Choroid plexus epithelial cell (primary cell): ENCODE measurements around the gene BARD1.

Source experiments
- DNase-seq: peaks from one replicate; pipeline ENCODE4 v3.0.0-alpha.2; 2010; ENCODE audit warnings: low read depth
- H3K4me3 ChIP-seq: 2 replicates; pipeline ENCODE4 v1.5.1; 2011; ENCODE audit warnings: low read depth, mild to moderate bottlenecking, control low read depth, low read length, moderate library complexity
- TF ChIP-seq, protein P1 (sequence below): conservative IDR thresholded peaks from 2 replicates; pipeline ENCODE4 v1.5.1; 2011; ENCODE audit warnings: low read depth, mild to moderate bottlenecking, control low read depth, inconsistent platforms, low read length, moderate library complexity

Gene BARD1

DNA sequence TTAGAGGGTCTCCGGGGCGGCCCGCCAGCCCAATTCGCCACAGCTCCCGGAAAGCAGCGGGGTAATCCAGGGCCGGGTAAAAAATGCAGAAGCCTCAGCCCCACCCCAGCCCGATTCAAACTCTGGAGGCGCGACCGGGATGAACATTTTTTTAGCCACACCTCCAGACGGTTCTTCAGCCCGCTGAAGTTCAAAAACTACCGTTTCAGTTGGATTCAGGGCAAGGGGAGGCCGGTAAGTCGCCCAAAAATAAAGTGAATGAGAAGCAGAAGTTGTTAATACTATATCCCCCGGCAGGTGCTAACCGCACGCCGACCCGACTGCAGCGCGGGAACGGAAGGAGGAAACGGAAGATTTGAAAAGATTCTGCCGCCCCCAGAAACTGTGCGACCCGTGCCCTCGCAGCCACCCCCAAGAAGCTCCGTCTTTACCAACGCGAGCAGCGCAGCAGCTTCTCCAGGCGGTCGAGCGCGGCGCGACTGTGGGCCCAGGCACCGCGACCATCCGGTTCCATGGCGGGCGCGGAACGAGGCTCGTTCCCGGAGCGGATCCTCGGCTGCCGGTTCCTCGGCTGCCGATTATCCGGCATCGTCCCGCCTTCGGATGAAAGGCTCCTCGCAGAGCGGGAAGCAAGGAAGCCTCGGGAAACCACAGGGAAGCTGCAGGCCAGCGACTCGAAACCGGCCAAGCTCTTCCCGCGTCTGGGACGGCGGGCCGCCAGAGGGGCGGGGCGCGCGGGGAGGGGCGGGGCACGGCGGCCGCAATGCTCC is at the start of gene BARD1:
BARD1 (minus strand) TSS at position 703 of the 770 bp plus-strand sequence; CDS start at position 589, 114 bp downstream.
- peak within 1 kb of the TSS; percentile 88 for H3K4me3 ChIP-seq
- TF ChIP-seq, protein P1, sequence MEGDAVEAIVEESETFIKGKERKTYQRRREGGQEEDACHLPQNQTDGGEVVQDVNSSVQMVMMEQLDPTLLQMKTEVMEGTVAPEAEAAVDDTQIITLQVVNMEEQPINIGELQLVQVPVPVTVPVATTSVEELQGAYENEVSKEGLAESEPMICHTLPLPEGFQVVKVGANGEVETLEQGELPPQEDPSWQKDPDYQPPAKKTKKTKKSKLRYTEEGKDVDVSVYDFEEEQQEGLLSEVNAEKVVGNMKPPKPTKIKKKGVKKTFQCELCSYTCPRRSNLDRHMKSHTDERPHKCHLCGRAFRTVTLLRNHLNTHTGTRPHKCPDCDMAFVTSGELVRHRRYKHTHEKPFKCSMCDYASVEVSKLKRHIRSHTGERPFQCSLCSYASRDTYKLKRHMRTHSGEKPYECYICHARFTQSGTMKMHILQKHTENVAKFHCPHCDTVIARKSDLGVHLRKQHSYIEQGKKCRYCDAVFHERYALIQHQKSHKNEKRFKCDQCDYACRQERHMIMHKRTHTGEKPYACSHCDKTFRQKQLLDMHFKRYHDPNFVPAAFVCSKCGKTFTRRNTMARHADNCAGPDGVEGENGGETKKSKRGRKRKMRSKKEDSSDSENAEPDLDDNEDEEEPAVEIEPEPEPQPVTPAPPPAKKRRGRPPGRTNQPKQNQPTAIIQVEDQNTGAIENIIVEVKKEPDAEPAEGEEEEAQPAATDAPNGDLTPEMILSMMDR: no peak
- peak; percentile 71 for DNase-seq

DNA sequence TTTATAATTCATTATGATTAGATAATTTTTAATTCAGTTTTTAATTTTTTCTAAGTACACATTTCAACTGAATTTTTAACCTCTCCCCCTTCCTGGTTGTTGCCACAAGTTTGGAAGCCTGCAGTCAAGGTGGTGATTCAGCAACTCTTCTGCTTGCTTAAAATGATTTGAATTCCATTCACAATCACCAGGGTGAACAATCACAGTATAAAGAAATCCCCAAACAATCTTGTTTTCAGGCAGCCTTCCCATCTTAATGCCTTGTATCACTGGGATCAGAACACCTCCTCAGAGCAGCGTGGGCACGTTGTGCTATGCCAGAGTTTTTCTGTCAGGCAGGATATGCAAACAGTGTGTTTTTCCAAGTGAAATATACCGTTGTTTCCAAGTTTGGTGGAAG is 46.7 kb upstream of the BARD1 start:
- peak; percentile 29 for DNase-seq
- H3K4me3 ChIP-seq: no peak overlapping the region
- TF ChIP-seq, protein P1: no peak

DNA sequence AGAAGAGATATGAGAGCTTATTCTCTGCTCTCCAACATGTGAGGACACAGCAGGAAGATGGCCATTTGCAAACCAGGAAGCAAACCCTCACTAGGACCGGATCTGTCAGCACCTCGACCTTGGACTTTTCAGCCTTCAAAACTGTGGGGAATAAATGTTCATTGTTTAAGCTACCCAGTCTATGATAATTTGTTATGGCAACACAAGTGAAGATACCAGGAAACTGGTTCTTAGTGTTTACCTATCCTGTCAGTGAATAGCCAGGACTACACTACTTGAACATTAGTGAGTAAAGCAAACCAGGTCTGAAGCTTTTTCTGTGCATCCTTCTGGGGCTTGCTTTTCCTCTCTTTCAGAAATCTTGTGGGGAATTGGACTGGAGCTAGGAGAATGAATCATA is 44.4 kb upstream of the BARD1 start:
- TF ChIP-seq, protein P1: no peak

DNA sequence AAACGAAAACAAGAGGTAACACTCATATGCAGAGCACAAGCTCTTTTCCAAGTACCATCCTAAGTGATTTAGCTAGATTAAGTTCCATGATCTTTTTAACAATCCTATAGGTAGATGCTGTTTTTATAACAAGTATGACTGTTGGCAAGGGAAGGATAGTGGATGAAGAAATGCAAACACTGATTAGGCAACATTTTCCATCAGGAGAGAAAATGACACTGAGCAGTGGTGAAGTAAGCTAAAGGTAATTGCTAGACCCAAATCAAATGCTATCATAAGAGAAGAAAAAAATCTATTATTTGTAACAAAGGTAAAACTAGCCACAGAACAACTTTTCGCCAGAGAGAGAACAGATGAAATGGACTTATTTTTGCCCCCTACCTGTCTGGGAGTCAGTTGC is 34.3 kb upstream of the BARD1 start:
- H3K4me3 ChIP-seq: no peak overlapping the region
- DNase-seq: no peak
- TF ChIP-seq, protein P1: no peak

More for the DNA sequence above, 44.4 kb upstream of the BARD1 start:
- no peak overlapping the region for H3K4me3 ChIP-seq
- DNase-seq: no peak

DNA sequence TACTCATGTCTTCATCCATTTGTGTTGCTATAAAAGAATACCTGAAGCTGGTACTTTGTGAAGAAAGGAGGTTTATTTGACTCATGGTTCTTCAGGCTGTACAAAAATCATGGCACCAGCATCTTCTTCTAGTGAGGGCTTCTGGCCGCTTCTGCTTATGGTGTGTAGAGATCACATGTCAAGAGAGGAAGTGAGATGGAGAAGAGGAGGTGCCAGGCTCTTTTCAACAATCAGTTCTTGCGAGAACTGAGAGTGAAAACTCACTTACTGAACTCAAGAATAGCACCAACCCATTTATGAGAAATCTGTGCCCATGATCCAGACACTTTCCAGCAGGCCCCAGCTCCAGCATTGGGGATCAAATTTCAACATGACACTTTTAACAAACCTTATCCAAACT is 30.0 kb upstream of the BARD1 start:
- no peak for DNase-seq
- TF ChIP-seq, protein P1: no peak
- no peak overlapping the region for H3K4me3 ChIP-seq

DNA sequence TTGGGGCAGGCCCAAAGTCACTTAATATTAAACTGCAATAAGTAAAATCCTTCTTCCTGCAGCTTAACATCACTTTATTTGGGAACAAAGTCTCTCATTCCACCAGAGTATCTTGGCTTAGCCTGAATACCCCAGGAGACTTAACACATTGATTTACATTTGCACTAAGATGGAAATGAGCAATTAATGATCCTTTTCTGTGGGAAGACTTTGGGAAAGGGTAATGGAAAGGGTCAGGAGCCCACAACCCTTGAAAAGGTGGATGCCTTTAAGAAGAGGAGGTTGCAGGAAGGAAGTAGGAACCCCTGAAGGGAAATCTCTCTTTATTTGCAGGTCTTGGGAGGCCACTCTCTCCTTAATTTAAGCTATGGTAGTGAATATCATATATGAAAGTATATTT is 28.0 kb upstream of the BARD1 start:
- H3K4me3 ChIP-seq: no peak overlapping the region
- TF ChIP-seq, protein P1: no peak
- DNase-seq: no peak

DNA sequence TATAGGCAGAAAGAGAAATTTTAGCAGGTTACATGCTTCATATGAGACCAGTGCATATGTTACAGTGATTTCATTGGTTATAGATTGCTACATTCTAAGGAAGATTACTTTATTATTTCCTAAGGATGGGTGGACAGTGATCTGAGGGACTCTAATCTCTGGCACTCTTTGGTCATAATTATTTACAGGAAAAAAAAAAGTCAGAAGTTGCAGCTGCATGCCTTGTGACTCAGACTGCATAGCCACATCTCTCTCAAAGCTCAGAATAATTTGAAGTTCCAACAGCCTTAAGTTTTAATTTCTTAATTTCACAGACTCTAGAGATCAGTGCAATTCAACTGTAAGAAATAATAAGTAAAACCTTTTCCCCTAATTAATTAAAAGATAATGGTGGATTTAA is 27.1 kb upstream of the BARD1 start:
- DNase-seq: peak; percentile 24
- no peak overlapping the region for H3K4me3 ChIP-seq
- TF ChIP-seq, protein P1: no peak
